Ishikawa (cell line): ENCODE results near the gene RPL27.

Source experiments
- CEBPB ChIP-seq: IDR thresholded peaks from 2 replicates; pipeline ENCODE4 v1.6.1; 2012
- CREB1 ChIP-seq: IDR thresholded peaks from 2 replicates; pipeline ENCODE4 v1.6.1; 2012; ENCODE audit warnings: low read depth
- EGR1 ChIP-seq: IDR thresholded peaks from 2 replicates; pipeline ENCODE4 v1.6.1; 2012
- EP300 ChIP-seq: IDR thresholded peaks from 2 replicates; pipeline ENCODE4 v1.6.1; 2012; ENCODE audit warnings: borderline replicate concordance
- FOXM1 ChIP-seq: IDR thresholded peaks from 2 replicates; pipeline ENCODE4 v1.6.1; 2012; ENCODE audit warnings: low read depth, borderline replicate concordance
- MAX ChIP-seq: IDR thresholded peaks from 2 replicates; pipeline ENCODE4 v1.6.1; 2012
- NFIC ChIP-seq: IDR thresholded peaks from 2 replicates; pipeline ENCODE4 v1.6.1; 2012
- RAD21 ChIP-seq: IDR thresholded peaks from 2 replicates; pipeline ENCODE4 v1.6.1; 2012; ENCODE audit warnings: low read depth
- REST ChIP-seq: IDR thresholded peaks from 2 replicates; pipeline ENCODE4 v1.6.1; 2012; ENCODE audit warnings: low read depth, mild to moderate bottlenecking
- TAF1 ChIP-seq: IDR thresholded peaks from 2 replicates; pipeline ENCODE4 v1.6.1; 2012; ENCODE audit warnings: low read depth, mild to moderate bottlenecking
- TCF12 ChIP-seq: IDR thresholded peaks from 2 replicates; pipeline ENCODE4 v1.6.1; 2012; ENCODE audit warnings: low read depth
- TEAD4 ChIP-seq: IDR thresholded peaks from 2 replicates; pipeline ENCODE4 v1.6.1; 2012
- YY1 ChIP-seq: IDR thresholded peaks from 2 replicates; pipeline ENCODE4 v1.6.1; 2012; ENCODE audit warnings: low read depth
- ZBTB7A ChIP-seq: IDR thresholded peaks from 2 replicates; pipeline ENCODE4 v1.6.1; 2012; ENCODE audit warnings: low read depth
- TF ChIP-seq, protein P1 (sequence below): IDR thresholded peaks from 2 replicates; pipeline ENCODE4 v1.6.1; 2012

Gene RPL27

DNA sequence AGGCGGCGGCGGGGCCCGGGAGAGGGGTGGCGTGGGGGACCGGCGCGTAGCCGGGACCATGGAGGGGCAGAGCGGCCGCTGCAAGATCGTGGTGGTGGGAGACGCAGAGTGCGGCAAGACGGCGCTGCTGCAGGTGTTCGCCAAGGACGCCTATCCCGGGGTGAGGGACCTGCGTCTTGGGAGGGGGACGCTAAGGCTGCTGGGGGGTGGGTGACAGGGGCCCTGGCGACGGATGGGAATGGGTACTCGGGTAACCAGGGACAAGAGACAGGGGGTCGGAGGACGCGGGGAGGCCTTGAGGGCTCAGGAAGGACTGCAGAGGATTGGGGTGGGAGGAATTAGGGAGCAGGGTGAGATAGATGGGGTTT is 27.1 kb downstream of the RPL27 start:
- TF ChIP-seq TCF12 (no peak), ZBTB7A (no peak; the same call in 1 of the 2 replicates), EGR1 (no peak), REST (no peak), EP300 (no peak), YY1 (no peak), TEAD4 (no peak), RAD21 (no peak), MAX (no peak), NFIC (no peak), TAF1 (no peak), CEBPB (no peak), CREB1 (no peak), FOXM1 (no peak)
- TF ChIP-seq, protein P1, sequence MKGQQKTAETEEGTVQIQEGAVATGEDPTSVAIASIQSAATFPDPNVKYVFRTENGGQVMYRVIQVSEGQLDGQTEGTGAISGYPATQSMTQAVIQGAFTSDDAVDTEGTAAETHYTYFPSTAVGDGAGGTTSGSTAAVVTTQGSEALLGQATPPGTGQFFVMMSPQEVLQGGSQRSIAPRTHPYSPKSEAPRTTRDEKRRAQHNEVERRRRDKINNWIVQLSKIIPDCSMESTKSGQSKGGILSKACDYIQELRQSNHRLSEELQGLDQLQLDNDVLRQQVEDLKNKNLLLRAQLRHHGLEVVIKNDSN, result no peak

GRCh38 chr17:43025766-43026537 is 27.7 kb downstream of the RPL27 start:
- no peak for TF ChIP-seq YY1
- no peak for TF ChIP-seq EP300
- no peak for TF ChIP-seq CEBPB
- no peak for TF ChIP-seq ZBTB7A
- TF ChIP-seq RAD21, result no peak
- no peak for TF ChIP-seq CREB1
- no peak for TF ChIP-seq TAF1
- no peak for TF ChIP-seq TEAD4
- no peak for TF ChIP-seq REST
- no peak for TF ChIP-seq EGR1
- no peak for TF ChIP-seq NFIC
- TF ChIP-seq, protein P1, result no peak
- TF ChIP-seq FOXM1, result no peak
- TF ChIP-seq MAX, result no peak
- TF ChIP-seq TCF12, result no peak

GRCh38 chr17:43026595-43026994 is 28.4 kb downstream of the RPL27 start:
- TF ChIP-seq TAF1 (no peak), EGR1 (no peak), REST (no peak), TCF12 (no peak), RAD21 (no peak), TEAD4 (no peak), CREB1 (no peak), NFIC (no peak), ZBTB7A (no peak), MAX (no peak), EP300 (no peak), FOXM1 (no peak), YY1 (no peak)
- TF ChIP-seq, protein P1, result no peak
